Middle frontal gyrus (tissue), 1 donor: Measurements from ENCODE around the gene RGS16.

Experiments
- DNase-seq: peaks from one replicate; pipeline ENCODE4 v3.0.0-alpha.2; 2015; ENCODE audit warnings: low spot score; ENCODE audit errors: extremely low spot score

RGS16 gene

GRCh38 chr1:182608845-182609610 is 4.8 kb upstream of the RGS16 start:
- no peak for DNase-seq

GRCh38 chr1:182608236-182608635 is 4.0 kb upstream of the RGS16 start:
- no peak for DNase-seq

GRCh38 chr1:182607566-182607965 is 3.4 kb upstream of the RGS16 start:
- no peak for DNase-seq

GRCh38 chr1:182603646-182604174 is 479 bp downstream of the RGS16 start:
- no peak for DNase-seq

GRCh38 chr1:182602935-182603645 is 1.1 kb downstream of the RGS16 start:
- no peak for DNase-seq

- no peak for DNase-seq
Observed at GRCh38 chr1:182601913-182602312, 2.3 kb downstream of the RGS16 start.

- peak; percentile 34 for DNase-seq
Observed at GRCh38 chr1:182601416-182601786, 2.8 kb downstream of the RGS16 start.

- no peak for DNase-seq
Observed at GRCh38 chr1:182600745-182601415, 3.3 kb downstream of the RGS16 start.

- no peak for DNase-seq
Observed at GRCh38 chr1:182600036-182600713, 4.0 kb downstream of the RGS16 start.

- no peak for DNase-seq
Observed at GRCh38 chr1:182599339-182599738, 4.8 kb downstream of the RGS16 start.

GRCh38 chr1:182598296-182598695 is 5.9 kb downstream of the RGS16 start:
- no peak for DNase-seq

- DNase-seq, result no peak
Observed at GRCh38 chr1:182596934-182597333, 7.3 kb downstream of the RGS16 start.

GRCh38 chr1:182595641-182596240 is 8.4 kb downstream of the RGS16 start:
- no peak for DNase-seq

- DNase-seq, result no peak
Observed at GRCh38 chr1:182589931-182590330, 14.3 kb downstream of the RGS16 start.

- no peak for DNase-seq
Observed at GRCh38 chr1:182589520-182589919, 14.7 kb downstream of the RGS16 start.

GRCh38 chr1:182588500-182589396 is 15.4 kb downstream of the RGS16 start, which contains the start of gene RNASEL:
Gene RNASEL, minus strand, starts transcription at chr1:182589256. Its CDS starts 2,450 bp downstream, at chr1:182586806.
- DNase-seq, result peak; percentile 62

- no peak for DNase-seq
Observed at GRCh38 chr1:182587666-182588499, 16.3 kb downstream of the RGS16 start.

GRCh38 chr1:182587093-182587492 is 17.1 kb downstream of the RGS16 start:
- no peak for DNase-seq

GRCh38 chr1:182586380-182586779 is 17.8 kb downstream of the RGS16 start:
- no peak for DNase-seq
